ENCODE results near the gene FXYD1. TPM values are rescaled to one million over a fixed set of nuclear protein-coding genes. Genes with fewer than 3 reads are reported as not detected.

Gene FXYD1
- total RNA-seq, 1 experiment from 2014 or later: not detected

DNA sequence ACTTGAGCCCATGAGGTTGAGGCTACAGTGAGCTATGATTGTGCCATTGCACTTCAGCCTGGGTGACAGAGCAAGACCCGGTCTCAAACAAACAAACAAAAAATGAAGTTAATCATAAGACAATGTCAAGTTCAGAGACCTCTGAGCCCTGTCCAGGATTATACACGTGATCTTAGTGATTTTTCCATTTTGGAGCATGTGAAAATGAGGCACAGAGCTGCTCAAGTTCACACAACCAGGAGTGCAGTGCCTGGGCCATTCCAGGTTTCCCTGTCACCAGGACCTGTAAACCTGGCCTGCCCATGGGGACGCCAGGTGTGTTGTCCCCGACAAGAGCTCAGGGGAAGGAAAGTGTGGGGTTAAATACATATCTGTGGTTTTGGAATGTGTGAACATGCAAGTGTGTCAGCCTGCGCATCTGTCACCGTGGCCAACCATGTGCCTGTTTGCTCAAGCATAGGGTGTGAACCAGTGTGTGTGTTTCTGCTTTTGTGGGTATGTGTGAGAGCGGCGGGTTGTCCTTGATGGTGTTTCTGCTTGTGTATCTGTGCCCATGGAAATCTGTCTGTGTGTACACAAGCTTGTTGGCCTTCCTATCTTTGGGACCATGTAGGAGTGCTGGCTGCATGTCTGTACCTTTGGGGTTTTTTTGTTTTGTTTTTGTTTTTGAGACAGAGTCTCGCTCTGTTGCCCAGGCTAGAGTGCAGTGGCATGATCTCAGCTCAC is 1.5 kb upstream of the FXYD1 start:
- H3K4me3 ChIP-seq: no peak overlapping the region
- 0 out of 2 replicates have a peak, but pooled peaks cover 5% of the 10 kb centered on the region for H3K9me3 ChIP-seq (replicated peaks)
- H3K27me3 ChIP-seq (replicated peaks): peaks cover 21% of the 10 kb centered on the region
- no peaks in the 10 kb centered on the region for H3K36me3 ChIP-seq
- no peak for DNase-seq (ENCODE audit: low read depth in 1 of 2, low spot score in 2 of 2)
- no peak overlapping the region for H3K27ac ChIP-seq
- no peaks in the 10 kb centered on the region for H3K4me1 ChIP-seq (replicated peaks)

DNA sequence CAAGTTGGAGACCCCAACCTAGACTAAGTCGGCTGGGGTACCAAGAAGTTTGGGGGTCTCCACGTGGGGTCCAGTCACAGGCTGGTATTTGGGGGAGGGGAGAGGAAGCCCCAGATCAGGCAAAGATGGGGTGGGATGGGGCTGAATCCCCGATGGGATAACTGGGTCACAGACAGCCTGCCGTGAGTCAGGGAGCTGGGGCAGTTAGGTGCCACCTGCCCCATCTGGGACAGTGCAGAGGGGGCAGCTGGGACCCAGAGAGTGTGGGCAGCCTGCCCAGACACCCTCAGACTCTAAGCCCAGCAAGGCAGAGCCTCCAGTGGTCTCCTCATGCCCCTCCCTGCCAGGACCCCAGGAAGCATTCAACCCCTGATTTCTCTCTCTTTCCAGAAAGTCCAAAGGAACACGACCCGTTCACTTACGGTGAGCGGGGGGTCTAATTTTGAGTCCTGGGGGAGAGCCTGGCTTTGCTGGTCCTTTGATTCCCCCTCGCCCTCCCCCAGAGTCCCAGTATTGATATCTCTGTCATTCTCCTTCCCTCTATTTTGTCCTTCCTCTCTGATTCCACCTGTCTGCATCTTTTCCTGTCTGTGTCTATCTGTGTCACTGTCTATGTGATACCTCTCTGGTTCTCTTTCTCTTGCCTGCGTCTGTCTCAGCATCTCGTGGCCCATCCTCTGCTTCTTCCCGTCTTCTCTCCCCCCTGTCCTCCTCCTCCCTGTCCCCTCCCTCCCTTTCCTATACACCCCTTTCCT is 1.8 kb downstream of the FXYD1 start:
- no peaks in the 10 kb centered on the region for H3K36me3 ChIP-seq
- H3K4me1 ChIP-seq (replicated peaks): no peaks in the 10 kb centered on the region
- no peak for DNase-seq (ENCODE audit: low read depth in 1 of 2, low spot score in 2 of 2)
- no peak overlapping the region for H3K4me3 ChIP-seq
- 0 out of 2 replicates have a peak, but pooled peaks cover 5% of the 10 kb centered on the region for H3K9me3 ChIP-seq (replicated peaks)
- H3K27me3 ChIP-seq (replicated peaks): peaks cover 36% of the 10 kb centered on the region
- H3K27ac ChIP-seq: no peak overlapping the region

DNA sequence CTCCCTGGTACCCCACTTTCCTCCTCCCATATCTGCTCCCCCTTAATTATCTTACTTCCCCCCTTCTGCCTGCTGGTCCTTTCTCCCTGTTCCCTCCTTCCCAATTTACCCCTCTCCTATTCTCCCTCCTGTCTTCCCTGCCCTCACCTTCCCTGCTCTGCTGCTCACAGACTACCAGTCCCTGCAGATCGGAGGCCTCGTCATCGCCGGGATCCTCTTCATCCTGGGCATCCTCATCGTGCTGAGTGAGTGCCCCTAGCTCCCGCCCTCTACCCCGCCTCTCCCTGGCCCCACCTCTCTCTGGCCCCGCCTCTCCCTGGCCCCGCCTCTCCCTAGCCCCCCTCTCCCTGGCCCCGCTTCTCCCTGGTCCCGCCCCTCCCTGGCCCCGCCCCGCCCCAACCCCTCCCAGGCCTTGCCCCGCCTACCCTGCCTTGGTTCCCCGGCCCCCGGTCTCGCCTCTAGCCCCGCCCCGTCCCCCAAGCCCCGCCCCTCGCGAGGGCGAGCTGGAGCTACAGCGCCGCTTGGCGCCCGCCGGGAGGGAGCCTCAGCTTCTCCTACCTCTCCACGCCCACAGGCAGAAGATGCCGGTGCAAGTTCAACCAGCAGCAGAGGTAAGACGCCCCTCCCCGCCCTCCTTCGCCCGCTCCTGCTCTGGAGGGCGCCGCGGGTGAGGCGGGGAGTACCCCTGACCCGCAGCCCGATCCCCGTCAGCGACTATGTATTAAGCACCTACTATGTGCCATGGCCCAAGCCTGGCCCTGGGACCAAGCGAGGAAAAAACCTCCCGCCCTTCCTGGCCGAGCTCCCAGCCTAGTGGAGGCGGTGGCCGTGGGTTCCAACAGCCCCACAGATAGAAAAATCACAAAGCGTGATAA is 2.6 kb downstream of the FXYD1 start:
- DNase-seq (ENCODE audit: low read depth in 1 of 2, low spot score in 2 of 2): peak; percentile 21 to 86
- no peak overlapping the region for H3K4me3 ChIP-seq
- H3K27me3 ChIP-seq (replicated peaks): peaks cover 36% of the 10 kb centered on the region
- no peaks in the 10 kb centered on the region for H3K4me1 ChIP-seq (replicated peaks)
- H3K27ac ChIP-seq: no peak overlapping the region
- no peaks in the 10 kb centered on the region for H3K36me3 ChIP-seq
- 0 out of 2 replicates have a peak, but pooled peaks cover 5% of the 10 kb centered on the region for H3K9me3 ChIP-seq (replicated peaks)

DNA sequence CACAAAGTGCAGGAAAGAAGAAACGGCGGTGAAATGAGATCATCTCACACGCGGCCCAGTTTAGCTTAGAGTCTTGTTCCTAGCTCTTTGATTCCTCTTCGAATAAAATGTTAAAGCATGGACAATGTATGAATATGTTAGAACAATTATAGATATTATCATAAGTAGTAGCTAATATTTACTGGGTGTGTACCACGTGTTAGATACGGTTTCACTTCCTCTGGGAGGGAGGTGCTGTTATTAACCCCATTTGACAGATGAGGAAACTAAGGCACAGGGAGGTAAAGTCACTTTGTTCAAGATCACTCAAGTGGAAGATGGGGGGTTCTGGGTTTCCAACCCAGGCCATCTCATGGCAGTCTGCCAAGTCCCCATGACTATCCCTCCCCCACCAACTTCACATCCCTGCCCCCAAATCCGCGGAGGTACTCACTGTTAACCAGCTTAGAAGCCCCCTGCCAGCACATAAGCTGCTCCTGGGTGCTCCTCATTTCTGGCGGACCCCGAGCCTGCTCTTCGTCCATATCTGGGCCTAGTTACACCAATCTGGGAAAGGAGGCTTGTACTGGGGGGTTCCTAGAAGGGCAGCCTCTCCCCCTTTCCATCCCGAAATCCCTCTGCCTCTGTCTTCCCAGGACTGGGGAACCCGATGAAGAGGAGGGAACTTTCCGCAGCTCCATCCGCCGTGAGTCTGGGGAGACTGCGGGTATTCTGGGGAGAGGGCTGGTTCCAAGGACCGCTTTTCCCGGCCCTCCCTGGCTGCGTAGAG is 3.4 kb downstream of the FXYD1 start:
- Histone ChIP-seq H3K9me3 (replicated peaks) (0 out of 2 replicates have a peak, but pooled peaks cover 5% of the 10 kb centered on the region), H3K27me3 (replicated peaks) (peaks cover 33% of the 10 kb centered on the region)
- no peak for DNase-seq (ENCODE audit: low read depth in 1 of 2, low spot score in 2 of 2)

DNA sequence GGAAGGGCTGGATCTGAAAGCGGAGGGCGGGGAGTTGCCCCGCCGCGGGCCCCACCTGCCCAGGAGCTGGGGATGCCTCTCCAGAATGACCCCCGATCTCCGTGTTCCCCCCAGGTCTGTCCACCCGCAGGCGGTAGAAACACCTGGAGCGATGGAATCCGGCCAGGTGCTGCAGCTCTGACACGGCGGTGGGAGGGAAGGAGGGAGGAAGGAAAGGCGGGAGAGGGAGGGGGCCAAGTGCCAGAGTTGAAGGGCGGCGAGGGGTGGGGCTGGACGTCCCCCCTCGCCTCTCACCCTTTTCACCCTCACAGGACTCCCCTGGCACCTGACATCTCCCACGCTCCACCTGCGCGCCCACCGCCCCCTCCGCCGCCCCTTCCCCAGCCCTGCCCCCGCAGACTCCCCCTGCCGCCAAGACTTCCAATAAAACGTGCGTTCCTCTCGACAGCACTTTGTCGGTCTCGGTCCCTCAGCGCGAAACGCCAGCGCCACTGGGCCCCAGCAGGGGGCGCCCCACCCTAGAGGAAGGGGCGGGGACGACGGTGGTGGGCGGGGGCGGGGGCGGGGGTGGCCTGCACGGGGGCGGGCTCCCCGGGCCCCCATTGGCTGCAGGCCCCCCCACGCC is 4.1 kb downstream of the FXYD1 start:
- Histone ChIP-seq H3K36me3 (no peaks in the 10 kb centered on the region), H3K9me3 (replicated peaks) (0 out of 2 replicates have a peak, but pooled peaks cover 5% of the 10 kb centered on the region), H3K27ac (no peak overlapping the region), H3K4me3 (no peak overlapping the region), H3K27me3 (replicated peaks) (peaks cover 26% of the 10 kb centered on the region), H3K4me1 (replicated peaks) (no peaks in the 10 kb centered on the region)
- DNase-seq (ENCODE audit: low read depth in 1 of 2, low spot score in 2 of 2): no peak

More for the DNA sequence above, 3.4 kb downstream of the FXYD1 start:
- Histone ChIP-seq H3K27ac (no peak overlapping the region), H3K4me3 (no peak overlapping the region), H3K4me1 (replicated peaks) (no peaks in the 10 kb centered on the region), H3K36me3 (no peaks in the 10 kb centered on the region)

DNA sequence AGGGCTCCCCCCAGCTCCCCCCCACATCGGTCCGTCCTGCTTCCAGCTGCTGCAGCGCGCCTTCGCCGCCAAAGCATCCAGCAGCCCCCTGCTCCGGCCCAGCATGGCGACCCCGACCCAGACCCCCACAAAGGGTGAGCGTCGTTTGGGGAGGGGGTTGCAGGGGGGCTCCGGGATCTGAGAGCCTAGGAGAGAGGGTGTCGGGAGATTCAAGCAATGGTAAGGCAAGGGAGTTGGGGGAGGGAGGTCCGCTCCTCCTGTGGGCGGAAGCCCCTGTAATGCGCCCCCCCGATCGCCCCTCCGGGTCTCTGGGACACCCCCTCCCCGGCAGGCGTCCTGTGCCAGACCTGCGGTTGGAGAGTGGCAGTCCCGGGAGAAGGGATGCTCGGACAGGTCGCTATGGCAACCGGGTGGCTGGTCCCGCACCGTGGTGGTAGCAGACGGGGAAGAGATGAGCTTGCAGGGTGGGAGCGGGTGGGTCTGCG is 4.6 kb downstream of the FXYD1 start, which contains the start of gene FXYD7:
FXYD7 (plus strand) TSS at position 25 of the 485 bp plus-strand sequence; CDS start at position 104, 79 bp downstream.
- no peak for DNase-seq (ENCODE audit: low read depth in 1 of 2, low spot score in 2 of 2)
- H3K4me3 ChIP-seq: no peak within 1 kb of the TSS
- no peaks in the 10 kb centered on the region for H3K36me3 ChIP-seq
- 0 out of 2 replicates have a peak, but pooled peaks cover 5% of the 10 kb centered on the region for H3K9me3 ChIP-seq (replicated peaks)
- H3K27me3 ChIP-seq (replicated peaks): peaks cover 23% of the 10 kb centered on the region; the same call in 1 of the 2 replicates
- H3K4me1 ChIP-seq (replicated peaks): no peaks in the 10 kb centered on the region
- H3K27ac ChIP-seq: no peak within 1 kb of the TSS

DNA sequence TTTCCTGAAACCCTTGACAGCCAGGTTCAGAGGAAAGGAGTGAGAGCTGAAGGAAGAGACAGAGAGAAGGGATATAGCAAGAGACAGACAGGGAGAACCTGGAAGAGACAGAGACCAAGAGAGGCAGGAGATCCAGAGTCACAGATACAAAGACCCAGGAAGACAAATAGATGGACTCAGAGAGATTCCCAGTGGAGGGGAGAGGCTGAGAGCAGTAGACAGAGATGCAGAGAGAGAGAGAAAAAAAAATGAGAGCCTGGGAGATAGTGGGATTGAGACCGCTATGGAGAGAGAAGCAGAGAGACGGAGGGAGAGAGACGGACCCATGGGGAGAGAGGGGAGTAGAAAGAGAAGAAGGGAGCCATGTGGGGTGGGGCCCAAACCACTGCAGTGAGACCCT is 5.2 kb downstream of the FXYD1 start:
- Histone ChIP-seq H3K36me3 (no peaks in the 10 kb centered on the region), H3K4me3 (no peak overlapping the region), H3K4me1 (replicated peaks) (no peaks in the 10 kb centered on the region), H3K27ac (no peak overlapping the region), H3K27me3 (replicated peaks) (peaks cover 23% of the 10 kb centered on the region; the same call in 1 of the 2 replicates), H3K9me3 (replicated peaks) (0 out of 2 replicates have a peak, but pooled peaks cover 5% of the 10 kb centered on the region)
- DNase-seq (ENCODE audit: low read depth in 1 of 2, low spot score in 2 of 2): no peak

DNA sequence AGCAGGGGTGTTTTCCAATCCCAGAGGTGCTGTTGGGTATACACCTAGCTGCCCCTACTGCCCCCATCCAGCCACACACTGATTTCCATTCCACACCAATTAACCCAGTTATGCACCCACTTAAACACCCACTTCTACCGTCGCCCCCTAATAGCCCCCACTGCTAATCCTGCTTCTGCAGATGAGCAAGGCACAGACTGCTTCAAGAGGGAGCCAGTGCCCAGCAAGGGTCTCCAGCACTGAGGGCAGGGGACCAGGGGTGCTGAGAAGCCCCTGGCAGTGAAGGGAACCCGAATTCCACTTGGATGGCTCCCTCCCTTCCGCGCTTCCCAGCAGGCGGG is 5.6 kb downstream of the FXYD1 start:
- DNase-seq (ENCODE audit: low read depth in 1 of 2, low spot score in 2 of 2): no peak

DNA sequence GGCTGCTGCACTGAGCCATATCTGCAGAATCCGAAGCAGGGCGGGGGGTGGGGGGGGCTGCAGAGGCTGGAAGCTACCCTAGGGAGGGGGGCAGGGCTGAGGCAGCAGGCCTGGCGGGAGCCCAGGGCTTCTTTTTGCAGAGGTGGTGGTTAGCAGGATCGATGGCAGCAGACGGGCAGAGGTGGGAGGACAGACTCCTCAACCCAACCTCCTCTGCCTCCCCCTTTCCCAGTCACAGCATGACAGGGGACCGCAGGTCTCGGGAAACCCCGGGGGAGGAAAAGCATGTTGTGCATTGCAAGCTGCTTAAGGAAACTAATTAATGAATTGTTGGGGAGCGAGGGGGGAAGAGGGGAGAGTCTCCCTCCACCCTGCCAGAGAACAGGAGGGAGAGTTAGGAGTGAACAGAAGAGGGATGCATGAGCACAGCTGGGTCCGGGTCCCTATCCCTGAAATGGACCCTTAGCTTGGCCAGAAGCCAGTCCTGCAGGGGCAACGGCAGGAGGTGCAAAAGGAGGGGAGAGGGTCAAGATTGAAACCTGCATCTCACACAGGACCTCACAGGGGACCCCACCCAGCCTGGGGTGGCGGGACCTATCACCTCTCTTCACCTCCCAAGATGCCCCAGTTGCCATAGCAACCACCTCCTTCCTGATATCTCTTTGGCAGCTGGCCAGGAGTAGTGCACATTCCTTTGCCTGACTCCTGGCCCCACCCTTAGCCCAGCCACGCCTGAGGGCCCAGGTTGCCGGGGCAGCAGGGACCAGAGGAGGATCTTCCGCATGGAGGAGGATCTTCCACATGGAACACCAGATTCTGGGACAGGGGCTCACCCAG is 6.2 kb downstream of the FXYD1 start:
- peaks cover 23% of the 10 kb centered on the region; the same call in 1 of the 2 replicates for H3K27me3 ChIP-seq (replicated peaks)
- no peak overlapping the region for H3K27ac ChIP-seq
- H3K9me3 ChIP-seq (replicated peaks): 0 out of 2 replicates have a peak, but pooled peaks cover 5% of the 10 kb centered on the region
- DNase-seq (ENCODE audit: low read depth in 1 of 2, low spot score in 2 of 2): peak in 1 of 2 experiments; percentile 60
- H3K4me1 ChIP-seq (replicated peaks): no peaks in the 10 kb centered on the region
- no peaks in the 10 kb centered on the region for H3K36me3 ChIP-seq
- H3K4me3 ChIP-seq: no peak overlapping the region

More for the DNA sequence above, 5.6 kb downstream of the FXYD1 start:
- Histone ChIP-seq H3K4me1 (replicated peaks) (no peaks in the 10 kb centered on the region), H3K27ac (no peak overlapping the region), H3K9me3 (replicated peaks) (0 out of 2 replicates have a peak, but pooled peaks cover 5% of the 10 kb centered on the region), H3K36me3 (no peaks in the 10 kb centered on the region), H3K27me3 (replicated peaks) (peaks cover 23% of the 10 kb centered on the region; the same call in 1 of the 2 replicates), H3K4me3 (no peak overlapping the region)

DNA sequence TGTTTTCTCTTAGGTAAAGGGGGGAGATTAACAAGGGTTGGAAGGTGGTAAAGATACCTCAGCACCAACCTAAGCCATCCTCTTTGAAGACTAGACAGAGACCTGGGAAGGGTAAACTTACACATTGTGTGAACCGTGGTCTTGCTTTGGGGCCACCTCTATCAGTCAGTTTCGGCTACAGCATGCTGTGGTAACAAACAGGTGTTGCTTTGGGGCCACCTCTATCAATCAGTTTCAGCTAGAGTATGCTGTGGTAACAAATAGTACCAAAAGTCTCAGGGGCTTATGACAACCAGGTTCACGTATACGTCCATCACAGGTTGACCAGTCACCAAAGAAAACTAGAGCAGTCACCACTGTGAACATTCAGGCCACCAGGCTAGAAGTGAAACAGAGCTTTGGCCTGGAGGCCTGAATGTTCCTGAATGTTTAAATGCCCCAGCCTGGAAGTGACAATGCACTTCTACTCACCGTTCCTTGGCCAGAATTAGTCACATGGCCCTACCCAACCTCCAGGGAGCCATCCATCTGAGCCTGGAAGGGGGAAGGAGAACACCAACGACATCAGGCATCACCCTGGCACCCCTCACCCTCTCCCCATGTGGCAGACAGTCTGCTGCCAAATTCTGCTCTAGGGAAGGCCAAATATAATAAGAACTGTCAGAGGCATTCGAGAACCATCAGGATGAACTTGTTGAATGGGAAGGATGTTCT is 8.3 kb downstream of the FXYD1 start:
- no peaks in the 10 kb centered on the region for H3K4me1 ChIP-seq (replicated peaks)
- no peak overlapping the region for H3K4me3 ChIP-seq
- H3K36me3 ChIP-seq: no peaks in the 10 kb centered on the region
- H3K27ac ChIP-seq: no peak overlapping the region
- H3K27me3 ChIP-seq (replicated peaks): peaks cover 18% of the 10 kb centered on the region; the same call in 1 of the 2 replicates
- H3K9me3 ChIP-seq (replicated peaks): no peaks in the 10 kb centered on the region
- DNase-seq (ENCODE audit: low read depth in 1 of 2, low spot score in 2 of 2): no peak

DNA sequence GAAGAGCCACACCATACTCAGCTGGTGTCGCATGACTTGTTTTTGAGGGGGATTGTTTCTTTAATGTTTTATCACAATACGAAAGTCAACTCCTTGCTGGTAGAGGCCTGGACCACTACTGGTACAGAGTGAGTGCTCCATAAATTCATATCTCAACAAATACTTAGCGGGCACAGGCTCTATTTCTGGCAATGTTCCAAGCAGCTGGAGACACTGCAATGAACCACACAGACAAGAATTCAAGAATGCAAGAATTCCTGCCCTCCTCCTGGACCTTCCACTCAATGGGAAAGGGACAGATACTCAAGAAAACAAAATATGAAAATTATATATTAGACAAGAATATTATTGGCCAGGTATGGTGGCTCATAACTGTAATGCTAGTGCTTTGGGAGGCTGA is 10.8 kb downstream of the FXYD1 start:
- Histone ChIP-seq H3K36me3 (no peaks in the 10 kb centered on the region), H3K27me3 (replicated peaks) (peaks cover 5% of the 10 kb centered on the region; the same call in 1 of the 2 replicates), H3K9me3 (replicated peaks) (no peaks in the 10 kb centered on the region), H3K4me1 (replicated peaks) (peaks cover 11% of the 10 kb centered on the region), H3K27ac (no peak overlapping the region), H3K4me3 (no peak overlapping the region)
- no peak for DNase-seq (ENCODE audit: low read depth in 1 of 2, low spot score in 2 of 2)

All from SJSA1 (cell line).